ENCODE results near the gene NMU. TPM values are rescaled to one million over a fixed set of nuclear protein-coding genes. Genes with fewer than 3 reads are reported as not detected.

Gene NMU
- polyA plus RNA-seq, 1 donor (not counting 4 experiments of a cell fraction or from before 2014, with no cell fraction given): 12.0 TPM

GRCh38 chr4:55636656-55636999, 530 bp upstream of the NMU start:
- H3K36me3 ChIP-seq (ENCODE audit: control insufficient read depth in 2 of 2, extremely low read depth in 1 of 2, insufficient read depth in 2 of 2, low read length in 2 of 2): no peaks in the 10 kb centered on the region
- no peaks in the 10 kb centered on the region for H4K20me1 ChIP-seq (ENCODE audit: control insufficient read depth, extremely low read depth, insufficient read depth, low read length)
- no peak for TF ChIP-seq EZH2 (IDR thresholded peaks at IDR 0.05; ENCODE audit: low read length)
- TF ChIP-seq CTCF (optimal IDR thresholded peaks at IDR 0.05 in 1 of 3, IDR thresholded peaks at IDR 0.05 in 1 of 3, conservative IDR thresholded peaks at IDR 0.05 in 1 of 3; ENCODE audit: extremely low read depth in 1 of 3, insufficient read depth in 2 of 3, low read length in 3 of 3): no peak
- FAIRE-seq (no peak), DNase-seq (ENCODE audit: low read depth, low spot score) (no peak)
- H2AFZ ChIP-seq (ENCODE audit: control insufficient read depth, low read length): peak overlapping the region; percentile 93
- peak overlapping the region; percentile 51 for H3K9ac ChIP-seq (ENCODE audit: control insufficient read depth, extremely low read depth, insufficient read depth, low read length)
- dilution Hi-C loops (cut with MboI; ENCODE audit: extremely low pct_ligation_motif_present, low sequenced_read_pairs): no loop called here
- H3K27ac ChIP-seq (ENCODE audit: control insufficient read depth, insufficient read depth, low read length): peak overlapping the region; percentile 33
- peak overlapping the region; percentile 92 for H3K4me2 ChIP-seq (ENCODE audit: control insufficient read depth, extremely low read depth, insufficient read depth, low read depth, low read length)
- H3K9me1 ChIP-seq (ENCODE audit: control insufficient read depth, extremely low read depth, insufficient read depth, low read length): no peaks in the 10 kb centered on the region
- no peaks in the 10 kb centered on the region for H3K27me3 ChIP-seq (ENCODE audit: control insufficient read depth, extremely low read depth, insufficient read depth, low read length)
- no peaks in the 10 kb centered on the region for H3K79me2 ChIP-seq (ENCODE audit: control insufficient read depth, insufficient read depth, low read length)
- H3K4me3 ChIP-seq (ENCODE audit: control insufficient read depth in 2 of 3, extremely low read depth in 1 of 3, insufficient read depth in 2 of 3, low read depth in 1 of 3, low read length in 3 of 3): peak overlapping the region; percentile 46 to 74 (median 74)
- no peaks in the 10 kb centered on the region for H3K9me3 ChIP-seq (ENCODE audit: control insufficient read depth, low read depth, low read length)
- peaks cover 15% of the 10 kb centered on the region for H3K4me1 ChIP-seq (ENCODE audit: control insufficient read depth, extremely low read depth, insufficient read depth, low read length)

GRCh38 chr4:55635282-55635681, 816 bp downstream of the NMU start:
- TF ChIP-seq EZH2 (IDR thresholded peaks at IDR 0.05; ENCODE audit: low read length) (no peak), CTCF (optimal IDR thresholded peaks at IDR 0.05 in 1 of 3, IDR thresholded peaks at IDR 0.05 in 1 of 3, conservative IDR thresholded peaks at IDR 0.05 in 1 of 3; ENCODE audit: extremely low read depth in 1 of 3, insufficient read depth in 2 of 3, low read length in 3 of 3) (no peak)
- peak overlapping the region; percentile 51 for H3K9ac ChIP-seq (ENCODE audit: control insufficient read depth, extremely low read depth, insufficient read depth, low read length)
- peaks cover 15% of the 10 kb centered on the region for H3K4me1 ChIP-seq (ENCODE audit: control insufficient read depth, extremely low read depth, insufficient read depth, low read length)
- H3K9me1 ChIP-seq (ENCODE audit: control insufficient read depth, extremely low read depth, insufficient read depth, low read length): no peaks in the 10 kb centered on the region
- no peaks in the 10 kb centered on the region for H4K20me1 ChIP-seq (ENCODE audit: control insufficient read depth, extremely low read depth, insufficient read depth, low read length)
- H3K79me2 ChIP-seq (ENCODE audit: control insufficient read depth, insufficient read depth, low read length): no peaks in the 10 kb centered on the region
- peak overlapping the region; percentile 92 for H3K4me2 ChIP-seq (ENCODE audit: control insufficient read depth, extremely low read depth, insufficient read depth, low read depth, low read length)
- DNase-seq (ENCODE audit: low read depth, low spot score): no peak
- peak overlapping the region; percentile 93 for H2AFZ ChIP-seq (ENCODE audit: control insufficient read depth, low read length)
- peak overlapping the region; percentile 46 to 74 (median 74) for H3K4me3 ChIP-seq (ENCODE audit: control insufficient read depth in 2 of 3, extremely low read depth in 1 of 3, insufficient read depth in 2 of 3, low read depth in 1 of 3, low read length in 3 of 3)
- H3K27ac ChIP-seq (ENCODE audit: control insufficient read depth, insufficient read depth, low read length): no peak overlapping the region
- H3K27me3 ChIP-seq (ENCODE audit: control insufficient read depth, extremely low read depth, insufficient read depth, low read length): no peaks in the 10 kb centered on the region
- FAIRE-seq: peak; percentile 69
- H3K9me3 ChIP-seq (ENCODE audit: control insufficient read depth, low read depth, low read length): no peaks in the 10 kb centered on the region
- dilution Hi-C loops (cut with MboI; ENCODE audit: extremely low pct_ligation_motif_present, low sequenced_read_pairs): no loop called here
- no peaks in the 10 kb centered on the region for H3K36me3 ChIP-seq (ENCODE audit: control insufficient read depth in 2 of 2, extremely low read depth in 1 of 2, insufficient read depth in 2 of 2, low read length in 2 of 2)
